ENCODE results near the gene SLC4A7.

Gene SLC4A7

GRCh38 chr3:27325419-27325818 lies 158.8 kb downstream of the SLC4A7 start:
- DNase-seq (ENCODE audit: low read depth in 2 of 2): no peak

- DNase-seq (ENCODE audit: low read depth in 2 of 2): no peak
Observed at GRCh38 chr3:27324686-27325085, 159.5 kb downstream of the SLC4A7 start.

GRCh38 chr3:27323087-27323570 lies 161.1 kb downstream of the SLC4A7 start:
- no peak for DNase-seq (ENCODE audit: low read depth in 2 of 2)

Measured in stimulated activated CD4-positive, alpha-beta T cell treated with anti-CD3 and anti-CD28 coated beads, Interleukin-1b, Interleukin-23, amount 100 ng/mL, for 4 hours (primary cell).